Sciatic nerve (tissue), 2 donors: ENCODE data around the gene MLH1. TPM values are rescaled to one million over a fixed set of nuclear protein-coding genes. Genes with fewer than 3 reads are reported as not detected.
A peak's percentile ranks its signal among the peaks of the same experiment; 100 is the strongest.

Experiments used
- ATAC-seq: fragments of 200-7000 bp; cut with Tn5 transposase; one replicate; pipeline ENCODE4 v1.9.1; 2020; ENCODE audit warnings: mild to moderate bottlenecking, moderate library complexity
- DNase-seq: peaks from one replicate; pipeline ENCODE4 v3.0.0-alpha.2; 2020; ENCODE audit warnings: low spot score
- intact Hi-C: fragments of 100-400 bp; cut with DNase I; formaldehyde crosslinking; loops from one replicate; pipeline ENCODE4 v1.14.2; 2022
- total RNA-seq: library from RNA; stranded (reverse); fragmentation: NEBNext Ultra II Directional; extraction: Animal tissue kit (Norgen Biotek cat#: 25700); gene quantifications from one replicate; pipeline ENCODE4 v1.2.1, GENCODE V29; 2021
- donor health status: DM: no; HTN: no; CAD: no.
- donor health status: DM: no; HTN: no; CAD: no.

The MLH1 gene
- total RNA-seq, 1 donor from 2014 or later: 31.3 TPM

DNA sequence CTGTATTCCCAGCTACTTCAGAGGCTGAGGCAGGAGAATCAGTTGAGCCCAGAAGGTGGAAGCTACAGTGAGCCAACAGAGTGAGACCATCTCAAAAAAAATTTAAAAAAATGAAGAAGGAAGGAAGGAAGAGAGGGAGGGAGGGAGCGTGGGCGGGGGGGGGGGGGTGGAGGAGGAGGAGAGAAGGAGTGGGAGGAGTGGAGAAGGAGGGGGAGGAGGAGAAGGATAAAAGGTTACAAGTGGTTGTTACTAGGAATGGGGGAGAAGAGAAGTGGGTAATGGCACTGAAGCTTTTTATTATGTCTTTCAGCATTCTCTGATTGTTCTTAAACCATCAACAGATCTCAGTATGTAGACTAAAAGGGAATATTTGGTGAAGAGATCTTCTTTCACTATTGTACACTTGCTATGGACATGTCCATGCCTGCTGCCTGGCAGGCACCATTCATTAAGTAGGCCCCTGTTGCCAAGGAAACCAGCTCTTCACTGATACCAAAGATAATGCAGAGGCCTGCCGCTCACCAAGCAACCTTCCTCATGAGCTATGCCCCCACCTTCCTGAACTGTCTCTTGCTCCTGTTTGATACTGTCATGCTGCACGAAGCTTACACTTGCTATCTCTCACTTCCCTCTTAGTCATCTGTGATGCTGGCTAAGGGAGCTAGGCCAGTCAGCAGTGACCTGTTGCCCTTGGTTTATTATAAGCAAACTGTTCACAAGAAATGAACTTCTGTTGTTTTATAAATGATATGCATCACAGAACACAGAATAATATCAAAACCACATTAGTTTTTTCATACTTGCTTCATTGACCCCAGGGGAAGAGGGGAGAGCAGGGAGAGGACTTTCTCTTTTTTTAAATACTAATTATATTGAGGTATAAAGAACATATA lies 23.5 kb upstream of the MLH1 start:
- intact Hi-C loops: no loop called here
- ATAC-seq (peak; percentile 67), DNase-seq (no peak)

GRCh38 chr3:36972163-36972562 lies 21.2 kb upstream of the MLH1 start:
- intact Hi-C loops: no loop called here
- DNase-seq (no peak), ATAC-seq (no peak)

- intact Hi-C loops: no loop called here
- DNase-seq (no peak), ATAC-seq (no peak)
These were observed 20.2 kb upstream of the MLH1 start for GRCh38 chr3:36973139-36973538.

- intact Hi-C loops: no loop called here
- DNase-seq (no peak), ATAC-seq (no peak)
These were observed 12.3 kb upstream of the MLH1 start for GRCh38 chr3:36981006-36981405.

GRCh38 chr3:36988356-36988755 lies 5.0 kb upstream of the MLH1 start:
- no peak for DNase-seq
- no peak for ATAC-seq
- intact Hi-C loops: no loop called here

DNA sequence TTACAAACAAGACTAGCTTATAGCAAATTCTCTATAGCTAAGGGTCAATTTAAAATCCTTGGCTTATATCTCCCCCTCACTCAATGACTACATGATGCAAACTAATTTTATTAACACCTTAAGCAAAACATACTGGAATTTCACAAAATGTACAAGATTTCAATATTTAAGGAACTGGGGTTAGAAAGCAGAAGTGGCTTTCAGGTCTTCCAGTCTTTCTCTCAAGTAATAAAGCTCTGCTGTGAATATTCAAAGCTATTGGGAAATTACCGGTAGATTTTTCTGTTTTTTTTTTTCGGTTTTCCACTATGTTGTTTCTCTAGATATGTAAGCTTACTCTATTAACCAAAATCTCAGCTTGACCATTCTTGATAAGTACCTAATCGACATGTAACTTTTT lies 4.3 kb upstream of the MLH1 start:
- intact Hi-C loops: no loop called here
- DNase-seq (no peak), ATAC-seq (no peak)

DNA sequence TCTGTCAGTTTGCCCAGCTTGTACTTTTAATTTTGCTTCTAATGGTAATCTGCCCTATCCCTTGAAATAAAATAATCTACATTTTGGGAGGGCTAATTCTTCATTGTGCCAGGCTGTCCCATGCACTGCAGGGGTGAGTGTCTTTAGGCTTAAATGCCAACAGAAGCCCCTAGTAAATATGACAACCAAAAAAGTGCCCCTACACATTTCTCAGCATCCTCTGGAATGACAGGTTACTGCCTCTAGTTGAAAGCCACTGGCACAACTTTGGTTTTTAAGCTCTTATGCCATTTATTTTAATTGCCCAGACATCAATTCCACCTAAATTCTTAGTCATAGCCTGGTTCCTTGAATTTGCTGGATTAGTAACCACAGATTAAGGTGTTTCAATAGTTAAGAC lies 3.8 kb upstream of the MLH1 start:
- intact Hi-C loops: no loop called here
- DNase-seq (no peak), ATAC-seq (no peak)

DNA sequence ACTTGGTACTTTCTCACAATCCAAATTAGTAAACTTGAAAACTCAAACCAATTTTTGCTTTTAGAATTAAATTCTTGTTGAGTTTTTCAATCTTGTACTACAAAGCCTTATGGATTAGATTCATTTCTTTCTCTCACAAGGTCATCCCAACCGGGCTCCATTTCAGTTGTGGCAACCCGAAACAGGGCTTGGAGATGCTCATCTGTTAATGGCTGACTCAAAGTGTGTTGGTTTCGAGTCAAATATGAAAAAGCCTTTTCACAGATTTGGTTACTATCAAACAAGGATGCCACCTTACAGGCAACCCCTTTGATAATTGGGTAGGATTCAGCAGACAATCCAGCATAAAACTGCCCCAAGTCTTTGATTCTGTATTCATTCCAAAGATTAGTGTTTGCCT lies 2.2 kb upstream of the MLH1 start:
- no peak for ATAC-seq
- intact Hi-C loops: loop anchor here (5.0 kb wide), 1 partner anchor 221 kb away; no protein-coding TSS in a partner anchor
- DNase-seq: no peak

- intact Hi-C loops: loop anchor here (5.0 kb wide), 1 partner anchor 220 kb away; no protein-coding TSS in a partner anchor
- ATAC-seq (no peak), DNase-seq (no peak)
These were observed 1.2 kb upstream of the MLH1 start for GRCh38 chr3:36991923-36992805.

DNA sequence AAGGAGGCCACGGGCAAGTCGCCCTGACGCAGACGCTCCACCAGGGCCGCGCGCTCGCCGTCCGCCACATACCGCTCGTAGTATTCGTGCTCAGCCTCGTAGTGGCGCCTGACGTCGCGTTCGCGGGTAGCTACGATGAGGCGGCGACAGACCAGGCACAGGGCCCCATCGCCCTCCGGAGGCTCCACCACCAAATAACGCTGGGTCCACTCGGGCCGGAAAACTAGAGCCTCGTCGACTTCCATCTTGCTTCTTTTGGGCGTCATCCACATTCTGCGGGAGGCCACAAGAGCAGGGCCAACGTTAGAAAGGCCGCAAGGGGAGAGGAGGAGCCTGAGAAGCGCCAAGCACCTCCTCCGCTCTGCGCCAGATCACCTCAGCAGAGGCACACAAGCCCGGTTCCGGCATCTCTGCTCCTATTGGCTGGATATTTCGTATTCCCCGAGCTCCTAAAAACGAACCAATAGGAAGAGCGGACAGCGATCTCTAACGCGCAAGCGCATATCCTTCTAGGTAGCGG lies 452 bp upstream of the MLH1 start, which contains the start of gene EPM2AIP1:
Gene EPM2AIP1 (minus strand): TSS at position 326 of the 520 bp plus-strand sequence. CDS start 54 bp downstream, at position 272.
- intact Hi-C loops: loop anchor here (5.0 kb wide), 1 partner anchor 219 kb away; no protein-coding TSS in a partner anchor
- no peak for DNase-seq

DNA sequence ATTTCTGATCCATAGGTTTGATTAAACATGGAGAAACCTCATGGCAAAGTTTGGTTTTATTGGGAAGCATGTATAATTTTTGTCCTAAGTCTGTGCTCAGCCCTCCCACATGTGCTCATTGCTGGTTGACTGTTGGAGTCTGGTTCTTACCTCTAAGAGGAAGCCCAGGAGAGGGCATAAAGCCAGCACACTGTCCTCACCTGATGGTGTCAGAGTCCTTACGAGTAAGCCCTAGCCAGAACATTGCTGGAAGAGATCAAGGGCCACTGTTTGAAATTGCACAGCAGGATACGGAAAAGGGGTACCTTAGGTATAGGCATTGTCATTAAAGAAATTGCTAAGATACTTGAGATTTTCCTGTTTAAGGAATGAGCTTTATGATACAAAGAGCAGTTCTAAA lies 21.3 kb downstream of the MLH1 start:
- intact Hi-C loops: no loop called here
- DNase-seq (no peak), ATAC-seq (no peak)

More for the DNA sequence above, 452 bp upstream of the MLH1 start, which contains the start of gene EPM2AIP1:
- peak; percentile 97 for ATAC-seq

GRCh38 chr3:37015642-37016041 lies 22.3 kb downstream of the MLH1 start:
- intact Hi-C loops: no loop called here
- DNase-seq: no peak
- ATAC-seq: peak; percentile 10

DNA sequence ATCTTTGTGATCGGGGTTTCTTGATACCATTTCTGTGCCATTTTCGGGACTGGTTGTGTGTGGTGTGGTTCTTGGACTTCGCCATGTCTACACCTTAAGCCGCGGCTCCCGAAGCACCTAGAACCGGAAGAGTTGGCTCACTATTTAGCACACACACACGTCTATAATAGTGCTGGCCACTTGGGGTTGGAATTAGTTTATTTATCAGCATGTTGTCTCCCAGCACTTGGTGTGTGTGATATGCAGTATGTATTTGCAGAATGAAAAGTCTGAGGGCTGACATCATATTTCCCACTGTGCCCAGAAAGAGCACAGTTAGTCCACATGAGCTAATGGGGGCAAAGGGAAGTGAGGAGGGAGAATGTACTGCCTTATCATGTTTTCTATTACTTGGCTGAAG lies 23.6 kb downstream of the MLH1 start:
- ATAC-seq: no peak
- intact Hi-C loops: no loop called here
- no peak for DNase-seq

DNA sequence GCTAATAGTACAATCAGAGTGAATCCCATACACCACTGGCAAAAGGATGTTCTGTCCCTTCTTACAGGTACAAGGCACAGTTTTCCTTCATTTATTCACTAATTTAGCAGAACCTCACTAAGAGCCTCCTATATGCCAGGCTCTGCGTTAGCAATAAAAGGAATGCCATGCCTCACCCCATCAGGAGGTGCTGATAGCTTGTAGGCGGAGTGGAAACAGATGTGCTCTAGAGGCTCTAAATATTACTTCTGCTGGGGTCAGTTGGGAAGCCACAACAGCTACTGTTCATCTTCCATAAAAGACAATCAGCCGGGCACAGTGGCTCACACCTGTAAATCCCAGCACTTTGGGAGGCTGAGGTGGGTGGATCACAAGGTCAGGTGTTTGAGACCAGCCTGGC lies 24.4 kb downstream of the MLH1 start:
- intact Hi-C loops: no loop called here

GRCh38 chr3:37024092-37024491 lies 30.8 kb downstream of the MLH1 start:
- ATAC-seq (no peak), DNase-seq (no peak)
- intact Hi-C loops: no loop called here

More for the DNA sequence above, 24.4 kb downstream of the MLH1 start:
- ATAC-seq (no peak), DNase-seq (no peak)

DNA sequence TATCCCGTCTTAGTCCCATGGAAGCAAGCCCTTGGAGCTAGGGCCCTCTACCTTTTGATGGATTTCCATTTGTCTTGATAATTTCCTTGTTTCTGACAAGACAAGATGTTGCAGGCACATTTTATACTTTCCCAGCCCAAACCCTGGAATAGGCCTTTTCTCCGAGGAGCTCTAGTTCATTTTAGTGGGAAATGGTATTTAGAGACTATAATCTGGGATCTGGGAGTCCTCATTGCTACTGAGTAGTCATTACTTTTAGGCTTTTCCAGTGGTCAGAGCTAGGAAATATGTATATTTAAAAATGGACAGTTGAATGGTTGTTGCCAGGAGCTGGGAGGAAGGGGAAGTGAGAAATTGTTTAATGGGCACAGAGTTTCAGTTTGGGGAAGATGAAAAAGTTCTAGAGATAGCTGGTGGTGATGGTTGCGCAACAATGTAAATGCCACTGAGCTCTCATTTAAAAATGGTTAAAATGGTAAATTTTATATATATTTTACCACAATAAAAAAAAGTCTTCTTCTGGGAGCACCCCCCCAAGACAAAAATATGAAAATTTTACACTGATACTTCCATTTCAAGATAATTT lies 31.6 kb downstream of the MLH1 start:
- intact Hi-C loops: no loop called here
- DNase-seq (no peak), ATAC-seq (no peak)

DNA sequence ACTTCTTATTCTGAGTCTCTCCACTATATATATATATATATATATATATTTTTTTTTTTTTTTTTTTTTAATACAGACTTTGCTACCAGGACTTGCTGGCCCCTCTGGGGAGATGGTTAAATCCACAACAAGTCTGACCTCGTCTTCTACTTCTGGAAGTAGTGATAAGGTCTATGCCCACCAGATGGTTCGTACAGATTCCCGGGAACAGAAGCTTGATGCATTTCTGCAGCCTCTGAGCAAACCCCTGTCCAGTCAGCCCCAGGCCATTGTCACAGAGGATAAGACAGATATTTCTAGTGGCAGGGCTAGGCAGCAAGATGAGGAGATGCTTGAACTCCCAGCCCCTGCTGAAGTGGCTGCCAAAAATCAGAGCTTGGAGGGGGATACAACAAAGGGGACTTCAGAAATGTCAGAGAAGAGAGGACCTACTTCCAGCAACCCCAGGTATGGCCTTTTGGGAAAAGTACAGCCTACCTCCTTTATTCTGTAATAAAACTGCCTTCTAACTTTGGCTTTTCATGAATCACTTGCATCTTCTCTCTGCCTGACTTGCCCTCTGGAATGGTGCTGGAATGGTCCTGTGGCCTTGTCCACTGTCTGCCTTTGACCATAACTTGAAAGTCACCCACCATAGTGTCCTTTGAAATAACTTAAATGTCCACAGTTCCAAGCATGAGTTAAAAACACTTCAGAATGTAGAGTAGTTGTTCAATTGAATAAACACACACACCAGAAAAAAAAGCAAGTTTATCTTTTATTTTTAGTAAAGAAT lies 32.4 kb downstream of the MLH1 start:
- no peak for ATAC-seq
- no peak for DNase-seq
- intact Hi-C loops: no loop called here

DNA sequence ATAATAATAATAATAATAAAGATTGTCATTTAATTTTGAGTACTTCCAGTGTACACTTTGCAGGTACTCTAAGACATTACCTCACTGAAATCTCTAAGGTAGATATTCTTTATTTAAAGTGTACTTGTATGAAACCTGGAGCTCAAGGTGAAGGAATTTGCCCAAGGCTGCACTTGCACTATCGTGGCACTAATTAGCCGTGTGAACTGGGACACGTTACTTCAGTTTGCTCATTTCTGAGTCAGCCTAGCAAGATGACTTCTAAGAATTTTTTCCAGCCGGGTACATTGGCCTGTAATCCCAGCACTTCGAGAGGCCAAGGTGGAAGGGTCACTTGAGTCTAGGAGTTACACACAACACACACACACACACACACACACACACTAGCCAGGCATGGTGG lies 33.5 kb downstream of the MLH1 start:
- ATAC-seq (no peak), DNase-seq (no peak)
- intact Hi-C loops: no loop called here
